ENCODE results near the gene GIPC2. TPM values are rescaled to one million over a fixed set of nuclear protein-coding genes. Genes with fewer than 3 reads are reported as not detected.

Gene GIPC2
- total and polyA plus RNA-seq, 2 donors (not counting 3 experiments of a cell fraction or from before 2014, with no cell fraction given) = 2.8 to 9.6 TPM

DNA sequence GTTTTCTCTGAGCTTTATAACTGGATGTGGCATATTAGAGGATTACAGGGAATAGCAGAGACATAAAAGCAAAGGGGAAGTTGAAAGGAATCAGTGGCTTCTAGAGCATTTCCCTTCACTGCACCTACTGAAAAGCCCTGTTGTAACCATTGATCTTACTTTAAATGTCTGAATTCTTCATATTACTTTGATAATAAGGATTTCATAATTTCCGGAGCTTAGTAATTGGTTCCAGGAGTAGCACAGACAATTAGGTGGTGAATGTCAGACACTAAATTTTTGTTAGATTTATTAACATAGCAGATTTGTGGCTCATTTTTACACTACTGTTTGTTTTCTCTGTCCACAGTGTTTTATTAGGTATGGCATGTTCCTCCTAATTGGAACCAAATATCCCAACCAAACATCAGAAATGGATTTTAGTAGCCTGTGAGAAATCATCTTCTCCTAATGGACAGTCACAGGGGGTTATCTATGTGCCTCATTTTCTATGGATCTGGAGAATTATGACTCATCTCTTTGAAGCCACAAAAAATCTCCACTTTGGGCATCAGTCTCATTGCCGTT, 100.5 kb downstream of the GIPC2 start:
- Histone ChIP-seq H3K27ac (ENCODE audit: insufficient read depth, low read depth, low read length) (no peak overlapping the region), H3K9ac (replicated peaks; ENCODE audit: extremely low read depth, insufficient read depth, low read length) (no peak overlapping the region), H3K36me3 (ENCODE audit: control insufficient read depth in 2 of 2, extremely low read depth in 1 of 2, insufficient read depth in 2 of 2, low read length in 2 of 2) (no peaks in the 10 kb centered on the region), H3K4me3 (replicated peaks in 1 of 3; ENCODE audit: insufficient read depth in 1 of 3, low read depth in 1 of 3, low read length in 3 of 3) (no peak overlapping the region), H3K9me1 (replicated peaks; ENCODE audit: control insufficient read depth, extremely low read depth, insufficient read depth, low read length) (no peaks in the 10 kb centered on the region), H3K4me1 (ENCODE audit: control insufficient read depth, extremely low read depth, insufficient read depth, low read length) (no peaks in the 10 kb centered on the region), H2AFZ (ENCODE audit: low read depth, low read length) (no peak overlapping the region), H3K4me2 (ENCODE audit: insufficient read depth, low read length) (no peak overlapping the region), H3K79me2 (ENCODE audit: control insufficient read depth, insufficient read depth, low read length) (no peaks in the 10 kb centered on the region), H3K27me3 (ENCODE audit: control insufficient read depth in 2 of 2, insufficient read depth in 2 of 2, low read length in 2 of 2) (no peaks in the 10 kb centered on the region), H4K20me1 (replicated peaks; ENCODE audit: control insufficient read depth, extremely low read depth, insufficient read depth, low read length) (no peaks in the 10 kb centered on the region), H3K9me3 (replicated peaks; ENCODE audit: control insufficient read depth, insufficient read depth, low read length) (no peaks in the 10 kb centered on the region)
- CTCF ChIA-PET = interaction anchor here (0.8 to 8.8 kb wide), 10 partner anchors 15 to 471 kb away, joined by 3 to 105 read pairs (median 4); partner anchors contain the start of gene PTGFR
- dilution Hi-C loops (cut with MboI; ENCODE audit: extremely low pct_ligation_motif_present, low sequenced_read_pairs) = no loop called here
- TF ChIP-seq JUN (IDR thresholded peaks at IDR 0.05; ENCODE audit: borderline replicate concordance, insufficient read depth, insufficient read length, low read depth) = peak; percentile 8
- no peak for TF ChIP-seq EZH2 (IDR thresholded peaks at IDR 0.05; ENCODE audit: borderline replicate concordance, low read depth, low read length, severe bottlenecking)
- POLR2A ChIA-PET = no interaction called here
- FAIRE-seq (no peak), DNase-seq (ENCODE audit: low read depth, low spot score) (no peak)
- no TSS peak for BruUV-seq (replicated peaks)
- intact Hi-C loops (cut with micrococcal nuclease) = loop anchor here (10.0 kb wide), 2 partner anchors 189 to 349 kb away; partner anchors contain the start of gene PTGFR

GRCh38 chr1:78147031-78147430, 101.3 kb downstream of the GIPC2 start:
- H3K79me2 ChIP-seq (ENCODE audit: control insufficient read depth, insufficient read depth, low read length) = no peaks in the 10 kb centered on the region
- TF ChIP-seq JUN (IDR thresholded peaks at IDR 0.05; ENCODE audit: borderline replicate concordance, insufficient read depth, insufficient read length, low read depth) (no peak), CTCF (IDR thresholded peaks at IDR 0.05; ENCODE audit: extremely low read depth in 1 of 2, insufficient read depth in 1 of 2, low read depth in 1 of 2, low read length in 2 of 2) (no peak), POLR2A (IDR thresholded peaks at IDR 0.05; ENCODE audit: low read depth, low read length) (no peak), MYC (IDR thresholded peaks at IDR 0.05; ENCODE audit: low read depth, low read length) (no peak), EZH2 (IDR thresholded peaks at IDR 0.05; ENCODE audit: borderline replicate concordance, low read depth, low read length, severe bottlenecking) (no peak), POLR2AphosphoS5 (IDR thresholded peaks at IDR 0.05; ENCODE audit: insufficient read depth, low read depth, low read length) (no peak), GATA2 (IDR thresholded peaks at IDR 0.05; ENCODE audit: insufficient read depth, insufficient read length, low read depth, low read length) (no peak), FOS (IDR thresholded peaks at IDR 0.05; ENCODE audit: borderline replicate concordance, insufficient read depth, low read length) (no peak)
- TF ChIP-seq, protein P1, sequence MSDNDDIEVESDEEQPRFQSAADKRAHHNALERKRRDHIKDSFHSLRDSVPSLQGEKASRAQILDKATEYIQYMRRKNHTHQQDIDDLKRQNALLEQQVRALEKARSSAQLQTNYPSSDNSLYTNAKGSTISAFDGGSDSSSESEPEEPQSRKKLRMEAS (IDR thresholded peaks at IDR 0.05; ENCODE audit: insufficient read depth, insufficient read length) = no peak
- BruUV-seq (replicated peaks) = no TSS peak
- dilution Hi-C loops (cut with MboI; ENCODE audit: extremely low pct_ligation_motif_present, low sequenced_read_pairs) = no loop called here
- H3K27me3 ChIP-seq (ENCODE audit: control insufficient read depth in 2 of 2, insufficient read depth in 2 of 2, low read length in 2 of 2) = no peaks in the 10 kb centered on the region
- H3K4me2 ChIP-seq (ENCODE audit: insufficient read depth, low read length) = no peak overlapping the region
- no peaks in the 10 kb centered on the region for H4K20me1 ChIP-seq (replicated peaks; ENCODE audit: control insufficient read depth, extremely low read depth, insufficient read depth, low read length)
- DNase-seq (ENCODE audit: low read depth, low spot score) (no peak), FAIRE-seq (no peak)
- H3K4me3 ChIP-seq (replicated peaks in 1 of 3; ENCODE audit: insufficient read depth in 1 of 3, low read depth in 1 of 3, low read length in 3 of 3) = no peak overlapping the region
- CTCF ChIA-PET = interaction anchor here (0.8 to 8.8 kb wide), 3 partner anchors 16 to 461 kb away, joined by 3 to 105 read pairs (median 9); no protein-coding TSS in a partner anchor
- H2AFZ ChIP-seq (ENCODE audit: low read depth, low read length) = no peak overlapping the region
- H3K9me1 ChIP-seq (replicated peaks; ENCODE audit: control insufficient read depth, extremely low read depth, insufficient read depth, low read length) = no peaks in the 10 kb centered on the region
- intact Hi-C loops (cut with micrococcal nuclease) = loop anchor here (10.0 kb wide), 2 partner anchors 188 to 348 kb away; partner anchors contain the start of gene PTGFR
- no peaks in the 10 kb centered on the region for H3K9me3 ChIP-seq (replicated peaks; ENCODE audit: control insufficient read depth, insufficient read depth, low read length)
- no peaks in the 10 kb centered on the region for H3K36me3 ChIP-seq (ENCODE audit: control insufficient read depth in 2 of 2, extremely low read depth in 1 of 2, insufficient read depth in 2 of 2, low read length in 2 of 2)
- POLR2A ChIA-PET = no interaction called here
- no peak overlapping the region for H3K9ac ChIP-seq (replicated peaks; ENCODE audit: extremely low read depth, insufficient read depth, low read length)
- no peak overlapping the region for H3K27ac ChIP-seq (ENCODE audit: insufficient read depth, low read depth, low read length)
- H3K4me1 ChIP-seq (ENCODE audit: control insufficient read depth, extremely low read depth, insufficient read depth, low read length) = no peaks in the 10 kb centered on the region
